Endothelial cell of umbilical vein (primary cell): Measurements from ENCODE around the gene LIPF.

Source experiments
- MYC ChIP-seq: IDR thresholded peaks from one replicate; pipeline ENCODE4 v1.6.1; 2011; ENCODE audit warnings: mild to moderate bottlenecking, low read depth, low read length
- POLR2A ChIP-seq: IDR thresholded peaks from 2 replicates; pipeline ENCODE4 v1.6.1; 2012; ENCODE audit warnings: low read depth, mild to moderate bottlenecking, control low read depth, low read length
- POLR2AphosphoS5 ChIP-seq: IDR thresholded peaks from 2 replicates; pipeline ENCODE4 v1.6.1; 2012; ENCODE audit warnings: low read depth, mild to moderate bottlenecking, control low read depth, low read length, moderate library complexity; ENCODE audit not compliant: insufficient read depth

- TF ChIP-seq POLR2A (no peak), MYC (no peak), POLR2AphosphoS5 (peak; percentile 38)
Measured at GRCh38 chr10:88680958-88681357, 16.7 kb downstream of the LIPF start.
